ENCODE data around the gene MAGEC3. TPM values are rescaled to one million over a fixed set of nuclear protein-coding genes. Genes with fewer than 3 reads are reported as not detected.

The MAGEC3 gene
- total RNA-seq, 2 donors from 2014 or later = not detected

GRCh38 chrX:141935645-141936044 is 97.5 kb downstream of the MAGEC3 start:
- Histone ChIP-seq H3K4me1 (no peaks in the 10 kb centered on the region), H3K27ac (no peak overlapping the region), H3K27me3 (no peaks in the 10 kb centered on the region), H3K9me3 (no peaks in the 10 kb centered on the region), H3K36me3 (replicated peaks in 1 of 2; ENCODE audit: insufficient read depth in 1 of 2, low read depth in 2 of 2) (no peaks in the 10 kb centered on the region), H3K4me3 (no peak overlapping the region)
- intact Hi-C loops (cut with DNase I) = no loop called here
- DNase-seq (no peak), ATAC-seq (no peak)
- TF ChIP-seq POLR2A (IDR thresholded peaks at IDR 0.05) (no peak), CTCF (IDR thresholded peaks at IDR 0.05) (no peak)
- 10 to 33% methylated on average over 2 of the region's 2 CpGs for WGBS, 2 donors

- H3K4me3 ChIP-seq = no peak overlapping the region
- H3K36me3 ChIP-seq (replicated peaks in 1 of 2; ENCODE audit: insufficient read depth in 1 of 2, low read depth in 2 of 2) = no peaks in the 10 kb centered on the region
- 57 to 80% methylated on average over 1 of the region's 1 CpG for WGBS, 2 donors
- ATAC-seq (no peak), DNase-seq (no peak)
- no peaks in the 10 kb centered on the region for H3K9me3 ChIP-seq
- intact Hi-C loops (cut with DNase I) = no loop called here
- peak in 2 of 7 experiments; percentile 20 to 44 for TF ChIP-seq CTCF (IDR thresholded peaks at IDR 0.05)
- TF ChIP-seq POLR2A (IDR thresholded peaks at IDR 0.05) = no peak
- H3K27me3 ChIP-seq = no peaks in the 10 kb centered on the region
- H3K27ac ChIP-seq = no peak overlapping the region
- H3K4me1 ChIP-seq = no peaks in the 10 kb centered on the region
Measured at GRCh38 chrX:141936080-141936479, 98.0 kb downstream of the MAGEC3 start.

GRCh38 chrX:141941234-141941633 is 103.1 kb downstream of the MAGEC3 start:
- no peak for ATAC-seq
- Histone ChIP-seq H3K4me3 (no peak overlapping the region), H3K27me3 (no peaks in the 10 kb centered on the region), H3K27ac (no peak overlapping the region), H3K9me3 (no peaks in the 10 kb centered on the region), H3K4me1 (no peaks in the 10 kb centered on the region), H3K36me3 (replicated peaks in 1 of 2; ENCODE audit: insufficient read depth in 1 of 2, low read depth in 2 of 2) (no peaks in the 10 kb centered on the region)
- TF ChIP-seq POLR2A (IDR thresholded peaks at IDR 0.05) (no peak), CTCF (IDR thresholded peaks at IDR 0.05) (no peak)
- intact Hi-C loops (cut with DNase I) = no loop called here
- WGBS, 2 donors = 62 to 79% methylated on average over 2 of the region's 2 CpGs
- DNase-seq = no peak

GRCh38 chrX:141945426-141945825 is 107.3 kb downstream of the MAGEC3 start:
- intact Hi-C loops (cut with DNase I) = no loop called here
- TF ChIP-seq CTCF (IDR thresholded peaks at IDR 0.05) (no peak), POLR2A (IDR thresholded peaks at IDR 0.05) (no peak)
- H3K4me1 ChIP-seq = no peaks in the 10 kb centered on the region
- DNase-seq (no peak), ATAC-seq (no peak)
- H3K27ac ChIP-seq = no peak overlapping the region
- H3K4me3 ChIP-seq = no peak overlapping the region
- H3K27me3 ChIP-seq = no peaks in the 10 kb centered on the region
- H3K36me3 ChIP-seq (replicated peaks in 1 of 2; ENCODE audit: insufficient read depth in 1 of 2, low read depth in 2 of 2) = no peaks in the 10 kb centered on the region
- 43 to 54% methylated on average over 7 of the region's 7 CpGs for WGBS, 2 donors
- H3K9me3 ChIP-seq = no peaks in the 10 kb centered on the region

GRCh38 chrX:141947350-141947749 is 109.2 kb downstream of the MAGEC3 start:
- no peaks in the 10 kb centered on the region for H3K4me1 ChIP-seq
- H3K27me3 ChIP-seq = no peaks in the 10 kb centered on the region
- ATAC-seq (no peak), DNase-seq (no peak)
- H3K9me3 ChIP-seq = no peaks in the 10 kb centered on the region
- TF ChIP-seq POLR2A (IDR thresholded peaks at IDR 0.05) (no peak), CTCF (IDR thresholded peaks at IDR 0.05) (no peak)
- intact Hi-C loops (cut with DNase I) = no loop called here
- no peaks in the 10 kb centered on the region for H3K36me3 ChIP-seq (replicated peaks in 1 of 2; ENCODE audit: insufficient read depth in 1 of 2, low read depth in 2 of 2)
- no peak overlapping the region for H3K4me3 ChIP-seq
- no peak overlapping the region for H3K27ac ChIP-seq
- WGBS, 2 donors = 94% methylated on average over 3 of the region's 3 CpGs

All from body of pancreas (tissue), 4 donors.